ENCODE measurements around the gene OSR1. TPM values are rescaled to one million over a fixed set of nuclear protein-coding genes. Genes with fewer than 3 reads are reported as not detected.
"Not testable (repeated sequence)": the region's sequence is repeated elsewhere in the genome, so short reads cannot be mapped to it uniquely, and the experiment has no call there.

Gene OSR1
- total and polyA plus RNA-seq, 8 donors = 20.5 to 50.9 (median 40.2) TPM

DNA sequence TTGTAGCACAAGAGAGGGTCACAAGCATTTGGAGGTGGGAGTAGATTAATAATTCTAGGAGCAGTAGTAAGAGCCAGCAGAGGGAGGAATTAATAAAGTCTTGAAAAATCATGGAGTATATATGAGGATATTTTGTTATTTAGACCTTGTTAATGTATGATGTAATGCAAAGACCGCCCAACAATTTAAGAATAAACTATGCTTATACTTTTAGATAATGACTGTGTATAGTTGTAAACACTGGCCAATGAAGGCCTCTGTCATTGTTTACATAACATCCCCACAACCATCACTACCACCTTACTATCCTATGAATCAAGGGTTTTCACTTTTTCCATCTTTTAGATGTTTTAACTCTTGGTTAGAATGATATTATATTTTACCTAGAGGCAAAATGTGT is 37.6 kb downstream of the OSR1 start:
- intact Hi-C loops (cut with DNase I) = no loop called here
- H3K36me3 ChIP-seq = no peaks in the 10 kb centered on the region
- ATAC-seq (no peak), DNase-seq (no peak)
- H3K27ac ChIP-seq = no peak overlapping the region
- TF ChIP-seq, protein P1, sequence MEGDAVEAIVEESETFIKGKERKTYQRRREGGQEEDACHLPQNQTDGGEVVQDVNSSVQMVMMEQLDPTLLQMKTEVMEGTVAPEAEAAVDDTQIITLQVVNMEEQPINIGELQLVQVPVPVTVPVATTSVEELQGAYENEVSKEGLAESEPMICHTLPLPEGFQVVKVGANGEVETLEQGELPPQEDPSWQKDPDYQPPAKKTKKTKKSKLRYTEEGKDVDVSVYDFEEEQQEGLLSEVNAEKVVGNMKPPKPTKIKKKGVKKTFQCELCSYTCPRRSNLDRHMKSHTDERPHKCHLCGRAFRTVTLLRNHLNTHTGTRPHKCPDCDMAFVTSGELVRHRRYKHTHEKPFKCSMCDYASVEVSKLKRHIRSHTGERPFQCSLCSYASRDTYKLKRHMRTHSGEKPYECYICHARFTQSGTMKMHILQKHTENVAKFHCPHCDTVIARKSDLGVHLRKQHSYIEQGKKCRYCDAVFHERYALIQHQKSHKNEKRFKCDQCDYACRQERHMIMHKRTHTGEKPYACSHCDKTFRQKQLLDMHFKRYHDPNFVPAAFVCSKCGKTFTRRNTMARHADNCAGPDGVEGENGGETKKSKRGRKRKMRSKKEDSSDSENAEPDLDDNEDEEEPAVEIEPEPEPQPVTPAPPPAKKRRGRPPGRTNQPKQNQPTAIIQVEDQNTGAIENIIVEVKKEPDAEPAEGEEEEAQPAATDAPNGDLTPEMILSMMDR (IDR thresholded peaks at IDR 0.05) = no peak
- no peak overlapping the region for H3K4me3 ChIP-seq
- H3K27me3 ChIP-seq = no peaks in the 10 kb centered on the region
- H3K4me1 ChIP-seq = no peaks in the 10 kb centered on the region
- H3K9me3 ChIP-seq = no peaks in the 10 kb centered on the region

DNA sequence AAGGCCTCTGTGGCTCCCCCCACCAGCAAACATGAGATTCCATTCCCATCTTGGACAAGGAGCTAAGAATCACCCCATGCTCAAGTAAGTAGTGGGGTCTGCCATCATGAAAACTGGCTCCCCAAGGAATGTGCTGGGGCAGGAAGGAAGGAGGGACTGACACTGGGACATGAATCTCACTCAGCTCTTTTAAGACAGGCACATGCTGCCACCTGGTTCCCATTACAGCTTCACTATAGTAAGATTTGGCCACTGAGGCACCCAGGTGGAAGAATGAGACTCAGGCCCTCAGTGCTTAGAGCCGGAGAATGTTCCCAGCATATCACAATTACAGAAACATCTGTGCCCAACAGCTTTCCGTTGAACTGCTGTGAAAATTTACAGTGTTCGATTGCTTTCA is 38.7 kb downstream of the OSR1 start:
- TF ChIP-seq, protein P1 (IDR thresholded peaks at IDR 0.05) = no peak
- H3K27me3 ChIP-seq = no peaks in the 10 kb centered on the region
- intact Hi-C loops (cut with DNase I) = no loop called here

DNA sequence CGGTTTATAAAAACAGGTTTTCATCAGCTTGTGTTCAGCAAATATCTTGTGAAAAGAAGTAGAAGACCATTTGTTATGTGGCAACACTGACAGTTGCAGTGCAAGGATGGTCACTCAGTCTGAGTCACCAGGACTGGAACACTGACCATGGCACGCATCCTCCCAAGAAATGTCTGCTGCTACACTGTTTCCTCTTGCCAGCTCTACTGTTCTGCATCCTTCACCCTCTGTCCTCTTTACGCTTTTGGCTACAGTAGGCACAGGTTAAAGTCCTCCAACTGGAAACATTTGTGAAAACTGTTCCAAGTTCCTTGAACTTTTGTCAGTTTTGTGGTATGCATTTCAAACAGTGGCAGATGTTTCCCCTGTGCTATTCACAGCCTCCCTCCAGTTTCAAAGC is 39.4 kb downstream of the OSR1 start:
- no peaks in the 10 kb centered on the region for H3K36me3 ChIP-seq
- ATAC-seq = no peak
- no peaks in the 10 kb centered on the region for H3K4me1 ChIP-seq
- H3K4me3 ChIP-seq = no peak overlapping the region
- TF ChIP-seq, protein P1 (IDR thresholded peaks at IDR 0.05) = no peak
- no peak overlapping the region for H3K27ac ChIP-seq
- H3K27me3 ChIP-seq = no peaks in the 10 kb centered on the region
- DNase-seq = no peak
- intact Hi-C loops (cut with DNase I) = no loop called here
- no peaks in the 10 kb centered on the region for H3K9me3 ChIP-seq

More for the DNA sequence above, 38.7 kb downstream of the OSR1 start:
- no peak overlapping the region for H3K4me3 ChIP-seq
- no peaks in the 10 kb centered on the region for H3K9me3 ChIP-seq
- H3K4me1 ChIP-seq = no peaks in the 10 kb centered on the region
- H3K36me3 ChIP-seq = no peaks in the 10 kb centered on the region
- no peak overlapping the region for H3K27ac ChIP-seq
- DNase-seq (no peak), ATAC-seq (no peak)

DNA sequence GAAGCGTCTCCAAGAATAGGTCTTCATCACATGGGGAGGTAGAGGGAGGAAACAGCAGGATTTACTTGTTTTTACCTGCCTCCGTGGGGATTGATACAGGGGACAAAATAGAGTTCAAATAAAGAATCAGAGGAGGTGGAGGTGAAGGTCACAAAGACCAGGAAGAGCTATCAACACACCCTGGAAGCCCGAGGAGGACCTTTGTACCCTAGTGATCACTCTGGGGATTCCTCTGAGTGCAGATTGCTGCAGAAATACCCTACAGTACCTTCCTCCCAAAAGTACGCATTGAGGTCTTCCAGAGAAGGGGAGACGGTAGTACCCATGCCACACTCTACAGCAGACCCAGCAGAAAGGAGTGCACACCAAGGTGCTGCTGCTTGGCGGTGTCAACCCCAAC is 44.9 kb downstream of the OSR1 start:
- Histone ChIP-seq H3K27me3 (no peaks in the 10 kb centered on the region), H3K36me3 (no peaks in the 10 kb centered on the region), H3K9me3 (no peaks in the 10 kb centered on the region), H3K4me3 (no peak overlapping the region), H3K27ac (no peak overlapping the region), H3K4me1 (no peaks in the 10 kb centered on the region)
- intact Hi-C loops (cut with DNase I) = no loop called here
- ATAC-seq (no peak), DNase-seq (no peak)
- TF ChIP-seq, protein P1 (IDR thresholded peaks at IDR 0.05) = no peak

DNA sequence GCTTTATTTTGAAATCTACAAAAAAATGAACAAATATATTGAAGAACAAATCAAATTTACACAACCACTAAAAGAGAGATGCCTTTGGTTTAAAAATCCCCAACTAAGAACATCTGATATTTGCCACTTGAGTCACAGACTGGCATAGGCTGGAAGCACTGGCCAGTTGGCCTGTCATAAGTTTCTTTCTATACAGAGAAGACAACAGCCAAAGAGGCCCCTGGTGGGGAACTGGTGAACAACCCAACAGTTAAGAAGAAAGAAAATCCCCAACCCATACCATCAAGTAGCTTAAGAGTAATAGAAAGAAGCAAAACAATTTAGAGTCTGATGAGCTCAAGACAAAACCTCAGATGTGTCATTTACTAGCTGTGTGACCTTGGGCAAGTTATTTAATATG is 45.5 kb downstream of the OSR1 start:
- no peaks in the 10 kb centered on the region for H3K27me3 ChIP-seq
- no peaks in the 10 kb centered on the region for H3K36me3 ChIP-seq
- TF ChIP-seq, protein P1 (IDR thresholded peaks at IDR 0.05) = no peak
- no peaks in the 10 kb centered on the region for H3K9me3 ChIP-seq
- H3K4me1 ChIP-seq = no peaks in the 10 kb centered on the region
- no peak overlapping the region for H3K4me3 ChIP-seq
- peak; percentile 69 for ATAC-seq
- intact Hi-C loops (cut with DNase I) = no loop called here
- peak in 1 of 4 donors; percentile 19 for DNase-seq
- no peak overlapping the region for H3K27ac ChIP-seq

DNA sequence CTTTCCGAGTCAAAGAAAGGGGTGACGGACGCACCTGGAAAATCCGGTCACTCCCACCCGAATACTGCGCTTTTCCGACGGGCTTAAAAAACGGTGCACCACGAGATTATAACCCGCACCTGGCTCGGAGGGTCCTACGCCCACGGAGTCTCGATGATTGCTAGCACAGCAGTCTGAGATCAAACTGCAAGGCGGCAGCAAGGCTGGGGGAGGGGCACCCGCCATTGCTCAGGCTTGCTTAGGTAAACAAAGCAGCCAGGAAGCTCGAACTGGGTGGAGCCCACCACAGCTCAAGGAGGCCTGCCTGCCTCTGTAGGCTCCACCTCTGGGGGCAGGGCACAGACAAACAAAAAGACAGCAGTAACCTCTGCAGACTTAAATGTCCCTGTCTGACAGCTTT is 52.4 kb downstream of the OSR1 start:
- H3K9me3 ChIP-seq; H3K4me1 ChIP-seq; H3K27ac ChIP-seq; ATAC-seq; intact Hi-C loops (cut with DNase I); H3K36me3 ChIP-seq; H3K27me3 ChIP-seq: not testable (repeated sequence)
- peak in 1 of 4 donors; percentile 35 for DNase-seq
- H3K4me3 ChIP-seq = peak overlapping the region in 1 of 2 donors; percentile 6

DNA sequence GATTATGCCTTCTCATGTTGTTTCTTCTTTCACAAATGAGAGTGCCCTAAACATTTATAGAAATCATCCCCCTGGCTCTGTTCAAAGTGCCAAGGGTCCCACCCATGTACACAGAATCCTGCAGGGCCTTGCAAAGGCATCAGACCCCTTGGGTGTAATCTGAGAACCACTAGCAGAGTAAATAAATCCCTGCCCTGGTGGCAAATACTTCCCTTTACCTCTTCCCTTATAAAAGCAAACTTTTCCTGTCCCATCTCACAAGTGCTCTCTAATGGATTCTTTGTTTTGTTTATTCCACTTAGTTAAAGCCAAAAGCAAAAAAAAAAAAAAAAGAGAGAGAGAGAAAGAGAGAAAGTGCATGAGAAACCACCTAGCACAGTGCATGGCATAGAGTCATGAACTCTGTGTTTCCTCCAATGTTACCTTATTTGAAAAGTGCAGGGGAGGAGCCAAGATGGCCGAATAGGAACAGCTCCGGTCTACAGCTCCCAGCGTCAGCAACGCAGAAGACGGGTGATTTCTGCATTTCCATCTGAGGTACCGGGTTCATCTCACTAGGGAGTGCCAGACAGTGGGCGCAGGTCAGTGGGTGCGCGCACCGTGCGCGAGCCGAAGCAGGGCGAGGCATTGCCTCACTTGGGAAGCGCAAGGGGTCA is 52.9 kb downstream of the OSR1 start:
- intact Hi-C loops (cut with DNase I); DNase-seq; H3K4me1 ChIP-seq; H3K36me3 ChIP-seq; H3K9me3 ChIP-seq; H3K27me3 ChIP-seq: not testable (repeated sequence)
- peak overlapping the region in 1 of 2 donors; percentile 13 for H3K27ac ChIP-seq
- peak; percentile 64 for ATAC-seq
- H3K4me3 ChIP-seq = peak overlapping the region in 1 of 2 donors; percentile 6

All from left lung (tissue), 10 donors.